MCF 10A (cell line): Measurements from ENCODE around the gene SMIM14. TPM values are rescaled to one million over a fixed set of nuclear protein-coding genes. Genes with fewer than 3 reads are reported as not detected.
"Not testable (repeated sequence)": the region's sequence is repeated elsewhere in the genome, so short reads cannot be mapped to it uniquely, and the experiment has no call there.

Experiments used
- BruUV-seq: library from RNA; stranded (reverse); fragments of 400-500 nt; replicated peaks from 2 replicates; lab custom pipeline; 2021; lab: Mats Ljungman, UMichigan
- CTCF ChIA-PET: fragments of 300-600 bp; sonication (Branson Sonifier 250); formaldehyde crosslinking; extraction: SDS; loops from one replicate; lab custom pipeline; 2021; ENCODE audit warnings: antibody characterized with exemption, inconsistent platforms; lab: Yijun Ruan, JAX
- POLR2A ChIA-PET: fragments of 300-600, 350-650 bp; sonication (Branson Sonifier 250); formaldehyde crosslinking; extraction: SDS; loops from one replicate; lab custom pipeline; 2020; ENCODE audit warnings: antibody characterized with exemption, inconsistent platforms; lab: Yijun Ruan, JAX
- DNase-seq: peaks from one replicate; pipeline ENCODE4 v3.0.0-alpha.2; 2018; ENCODE audit not compliant: unreplicated experiment
- H3K27ac Mint-ChIP-seq: one replicate; pipeline ENCODE4 v1.8.0; 2022; ENCODE audit warnings: mild to moderate bottlenecking, low read depth, mixed read lengths; ENCODE audit not compliant: unreplicated experiment
- H3K27me3 Mint-ChIP-seq: one replicate; pipeline ENCODE4 v1.8.0; 2022; ENCODE audit warnings: mixed read lengths; ENCODE audit not compliant: insufficient read depth, unreplicated experiment
- H3K36me3 Mint-ChIP-seq: one replicate; pipeline ENCODE4 v1.8.0; 2022; ENCODE audit warnings: mild to moderate bottlenecking, moderate library complexity, mixed read lengths; ENCODE audit not compliant: insufficient read depth, unreplicated experiment
- H3K4me1 Mint-ChIP-seq: one replicate; pipeline ENCODE4 v1.8.0; 2022; ENCODE audit warnings: mixed read lengths; ENCODE audit not compliant: insufficient read depth, unreplicated experiment
- H3K4me3 Mint-ChIP-seq: one replicate; pipeline ENCODE4 v1.8.0; 2022; ENCODE audit warnings: mild to moderate bottlenecking, moderate library complexity, mixed read lengths; ENCODE audit not compliant: unreplicated experiment
- H3K9me3 Mint-ChIP-seq: one replicate; pipeline ENCODE4 v1.8.0; 2022; ENCODE audit warnings: mixed read lengths; ENCODE audit not compliant: unreplicated experiment
- CTCF ChIP-seq: fragments of 200-600 bp; IDR thresholded peaks from one replicate; pipeline ENCODE4 v1.8.0; 2022; ENCODE audit warnings: antibody characterized with exemption, mild to moderate bottlenecking; ENCODE audit not compliant: unreplicated experiment
- intact Hi-C: fragments of 100-400 bp; cut with micrococcal nuclease; formaldehyde crosslinking; loops from 2 replicates; pipeline ENCODE4 v1.14.1; 2022
- total RNA-seq: library from RNA; stranded (reverse); gene quantifications from 2 replicates; pipeline ENCODE4 v1.2.3, GENCODE V29; 2022

Gene SMIM14
- total RNA-seq, 1 experiment from 2014 or later = 27.3 TPM

DNA sequence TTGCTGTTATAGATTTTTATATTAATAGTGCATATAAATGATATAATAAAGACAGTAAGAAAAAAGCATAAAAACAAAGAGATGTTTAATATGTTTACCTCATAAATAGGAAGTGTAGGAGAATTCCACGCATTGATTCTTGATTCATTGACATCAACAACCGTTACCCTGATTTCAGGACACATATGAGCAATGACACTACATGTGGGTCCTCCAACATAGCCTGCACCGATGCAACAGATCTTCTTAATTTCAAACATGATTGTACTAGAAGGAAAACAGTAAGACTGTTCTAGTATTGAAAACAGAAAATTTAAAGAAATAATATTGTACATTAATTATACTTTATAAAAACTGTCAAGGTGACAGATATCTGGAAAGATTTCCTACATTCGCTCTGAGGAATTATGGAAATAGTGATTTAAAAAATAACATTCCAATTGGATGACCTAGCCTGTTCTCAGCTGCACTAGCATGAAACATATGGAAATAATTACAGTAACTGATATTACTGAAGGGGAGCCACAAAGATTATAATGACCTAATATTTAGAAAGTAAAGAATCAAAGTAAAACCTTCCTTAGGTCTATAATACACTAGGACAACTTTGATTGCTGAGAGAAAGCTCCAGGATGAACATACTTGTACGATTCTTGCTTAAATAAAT lies 117.3 kb downstream of the SMIM14 start:
- H3K27me3 Mint-ChIP-seq = no peaks in the 10 kb centered on the region
- peaks cover 7% of the 10 kb centered on the region for H3K4me1 Mint-ChIP-seq
- no TSS peak for BruUV-seq
- intact Hi-C loops = no loop called here
- no peaks in the 10 kb centered on the region for H3K9me3 Mint-ChIP-seq
- no peak overlapping the region for H3K4me3 Mint-ChIP-seq
- no peak overlapping the region for H3K27ac Mint-ChIP-seq
- POLR2A ChIA-PET = no interaction called here
- no peak for DNase-seq
- CTCF ChIA-PET = interaction anchor here (0.7 kb wide), 1 partner anchor 475 kb away, joined by 3 read pairs; no protein-coding TSS in a partner anchor
- H3K36me3 Mint-ChIP-seq = peaks cover 8% of the 10 kb centered on the region
- no peak for TF ChIP-seq CTCF

- intact Hi-C loops = no loop called here
- ChIA-PET CTCF (interaction anchor here (0.8 kb wide), 1 partner anchor 49 kb away, joined by 6 read pairs; no protein-coding TSS in a partner anchor), POLR2A (interaction anchor here (0.6 to 0.8 kb wide), 3 partner anchors 59 to 871 kb away, joined by 4 to 6 read pairs (median 4); no protein-coding TSS in a partner anchor)
- Mint-ChIP-seq H3K36me3 (peaks cover 15% of the 10 kb centered on the region), H3K9me3 (no peaks in the 10 kb centered on the region), H3K4me3 (no peak overlapping the region), H3K4me1 (no peaks in the 10 kb centered on the region), H3K27ac (no peak overlapping the region), H3K27me3 (no peaks in the 10 kb centered on the region)
- BruUV-seq = no TSS peak
- TF ChIP-seq CTCF = no peak
- DNase-seq = no peak
Measured at GRCh38 chr4:39518484-39518883, 120.2 kb downstream of the SMIM14 start.

DNA sequence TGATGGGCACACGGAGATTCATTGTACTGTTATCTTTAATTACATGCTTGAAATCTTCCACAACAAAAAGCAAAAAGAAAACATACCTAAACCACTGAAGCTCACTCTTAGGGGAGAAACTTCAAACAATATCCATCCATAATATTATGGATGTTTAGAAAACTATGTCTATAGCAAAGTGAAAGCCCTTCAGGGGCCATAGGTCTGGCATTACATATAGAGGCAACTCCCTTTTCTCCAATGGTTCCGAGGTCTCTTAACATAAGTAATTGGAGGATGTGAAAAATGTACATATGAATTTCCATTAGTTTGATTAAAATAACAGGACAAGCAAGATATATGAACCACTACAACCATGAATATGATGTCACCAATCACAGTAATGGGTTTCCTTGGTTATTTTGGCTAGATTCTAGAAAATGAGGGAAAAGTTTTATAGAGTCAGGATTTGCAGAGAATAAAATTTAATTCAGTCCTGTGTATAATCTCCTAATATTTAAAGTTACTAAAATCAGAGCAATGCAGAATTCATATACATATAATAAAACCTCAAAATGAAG lies 122.2 kb downstream of the SMIM14 start:
- Mint-ChIP-seq H3K27me3 (no peaks in the 10 kb centered on the region), H3K9me3 (no peaks in the 10 kb centered on the region), H3K4me3 (no peak overlapping the region), H3K36me3 (peaks cover 31% of the 10 kb centered on the region), H3K27ac (no peak overlapping the region), H3K4me1 (no peaks in the 10 kb centered on the region)
- no TSS peak for BruUV-seq
- DNase-seq = no peak
- CTCF ChIA-PET = no interaction called here
- no peak for TF ChIP-seq CTCF
- POLR2A ChIA-PET = interaction anchor here (0.6 kb wide), 1 partner anchor 739 kb away, joined by 3 read pairs; no protein-coding TSS in a partner anchor
- intact Hi-C loops = no loop called here

DNA sequence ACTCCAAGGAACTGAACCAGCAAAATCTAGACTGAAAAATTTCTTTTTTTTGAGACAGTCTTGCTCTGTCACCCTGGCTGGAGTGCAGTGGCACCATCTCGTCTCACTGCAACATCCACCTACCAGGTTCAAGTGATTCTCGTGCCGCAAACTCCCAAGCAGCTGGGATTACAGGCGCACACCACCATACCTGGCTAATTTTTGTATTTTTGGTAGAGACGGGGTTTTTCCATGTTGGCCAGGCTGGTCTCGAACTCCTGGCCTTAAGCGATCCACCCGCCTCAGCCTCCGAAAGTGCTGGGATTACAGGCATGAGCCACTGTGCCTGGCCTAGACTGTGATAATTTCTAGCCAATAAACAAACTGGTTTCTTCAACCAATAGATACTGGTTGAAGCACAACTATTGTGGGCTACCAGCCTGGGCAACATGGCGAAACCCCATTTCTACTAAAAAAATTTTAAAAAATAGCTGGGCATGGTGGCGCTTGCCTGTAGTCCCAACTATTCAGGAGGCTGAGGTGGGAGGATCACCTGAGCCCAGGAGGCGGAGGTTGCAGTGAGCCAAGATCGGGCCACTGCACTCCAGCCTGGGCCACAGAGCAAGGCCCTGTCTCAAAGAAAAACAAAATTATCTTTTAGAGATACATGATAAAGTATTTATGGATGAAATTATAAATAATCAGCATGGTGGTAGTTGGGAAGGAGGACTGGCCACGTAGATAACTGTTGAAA lies 122.8 kb downstream of the SMIM14 start:
- H3K27me3 Mint-ChIP-seq, DNase-seq, H3K27ac Mint-ChIP-seq, H3K9me3 Mint-ChIP-seq, intact Hi-C loops, H3K4me3 Mint-ChIP-seq, CTCF ChIA-PET, H3K4me1 Mint-ChIP-seq, BruUV-seq: not testable (repeated sequence)
- POLR2A ChIA-PET = interaction anchor here (1.0 to 1.2 kb wide), 2 partner anchors 10 to 18 kb away, joined by 4 read pairs; no protein-coding TSS in a partner anchor
- H3K36me3 Mint-ChIP-seq = peaks cover 32% of the 10 kb centered on the region
